GM18508 (cell line): ENCODE measurements around the gene IL31RA.
"Not testable (repeated sequence)": the region's sequence is repeated elsewhere in the genome, so short reads cannot be mapped to it uniquely, and the experiment has no call there.

ENCODE experiments used
- ATAC-seq: cut with Tn5 transposase; IDR thresholded peaks from one replicate; pipeline ENCODE4 v1.9.1; 2021; ENCODE audit warnings: moderate number of reproducible peaks; ENCODE audit not compliant: insufficient read depth, unreplicated experiment

IL31RA gene

GRCh38 chr5:55850839-55851674 lies at the start of gene IL31RA:
IL31RA (plus strand) TSS chr5:55851357; CDS start chr5:55851571, 214 bp downstream.
- no peak for ATAC-seq

DNA sequence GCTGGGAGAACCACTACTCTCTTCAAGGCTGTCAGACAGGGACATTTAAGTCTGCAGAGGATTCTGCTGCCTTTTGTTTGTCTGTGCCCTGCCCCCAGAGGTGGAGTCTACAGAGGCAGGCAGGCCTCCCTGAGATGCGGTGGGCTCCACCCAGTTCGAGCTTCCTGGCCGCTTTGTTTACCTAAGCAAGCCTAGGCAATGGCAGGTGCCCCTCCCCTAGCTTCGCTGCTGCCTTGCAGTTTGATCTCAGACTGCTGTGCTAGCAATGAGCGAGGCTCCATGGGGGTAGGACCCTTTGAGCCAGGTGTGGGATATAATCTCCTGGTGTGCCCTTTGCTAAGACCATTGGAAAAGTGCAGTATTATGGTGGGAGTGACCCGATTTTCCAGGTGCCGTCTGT lies 42.3 kb upstream of the IL31RA start:
- ATAC-seq, result not testable (repeated sequence)

DNA sequence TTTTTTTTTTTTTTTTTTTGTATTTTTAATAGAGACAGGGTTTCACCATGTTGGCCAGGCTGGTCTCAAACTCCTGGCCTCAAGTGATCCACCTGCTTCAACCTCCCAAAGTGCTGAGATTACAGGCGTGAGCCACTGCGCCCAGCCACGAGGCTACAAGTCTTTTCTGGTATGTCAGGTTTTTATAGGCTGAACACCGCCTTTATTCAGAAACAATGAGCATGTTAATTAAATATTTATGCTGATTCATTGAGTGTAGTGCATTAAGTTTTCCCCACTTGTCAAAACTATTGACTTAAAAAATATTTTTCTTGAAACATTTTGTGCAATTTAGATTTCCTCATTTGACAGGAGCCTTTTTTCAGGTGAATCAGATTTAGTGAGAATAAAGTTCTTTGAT lies 35.2 kb upstream of the IL31RA start:
- ATAC-seq, result not testable (repeated sequence)

DNA sequence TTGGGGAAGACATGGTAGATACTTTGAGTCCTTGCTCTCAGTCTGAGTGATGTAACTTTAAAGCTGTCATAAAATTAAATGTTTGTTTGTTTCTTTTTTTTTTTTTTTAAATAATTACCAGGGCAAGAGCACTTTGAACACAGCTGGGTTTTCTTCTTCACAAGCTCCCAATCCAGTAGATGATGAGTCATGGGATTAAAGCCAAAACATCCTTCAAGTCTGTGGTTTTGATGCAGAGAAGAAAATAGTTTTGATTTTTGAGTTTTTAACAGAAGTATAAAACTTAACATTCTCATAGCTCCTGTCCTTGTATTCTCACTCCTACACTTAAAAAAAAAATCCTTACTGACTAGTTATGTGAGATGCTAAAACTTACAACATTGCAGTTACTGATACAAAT lies 34.8 kb upstream of the IL31RA start:
- ATAC-seq, result no peak

DNA sequence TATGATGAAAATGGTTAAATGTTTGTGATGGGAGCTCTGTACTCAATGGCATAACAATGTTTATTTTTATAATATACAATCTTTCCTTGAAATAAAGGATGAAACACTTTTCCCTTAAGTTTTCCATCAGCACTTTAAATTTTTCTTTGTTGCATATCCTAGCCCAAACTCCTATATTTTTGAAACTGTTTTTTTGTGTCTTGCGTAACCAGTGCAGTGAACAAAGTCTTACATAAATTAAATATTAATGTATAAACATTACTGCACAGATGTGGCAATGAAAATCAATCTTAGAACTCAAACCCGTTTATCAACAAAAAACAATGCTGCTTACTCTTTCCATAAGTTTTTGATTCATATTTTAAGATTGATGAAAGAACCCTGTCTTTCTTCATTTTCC lies 34.1 kb upstream of the IL31RA start:
- ATAC-seq, result no peak

GRCh38 chr5:55820488-55820887 lies 30.7 kb upstream of the IL31RA start:
- no peak for ATAC-seq

GRCh38 chr5:55821731-55822512 lies 29.2 kb upstream of the IL31RA start:
- ATAC-seq, result no peak

DNA sequence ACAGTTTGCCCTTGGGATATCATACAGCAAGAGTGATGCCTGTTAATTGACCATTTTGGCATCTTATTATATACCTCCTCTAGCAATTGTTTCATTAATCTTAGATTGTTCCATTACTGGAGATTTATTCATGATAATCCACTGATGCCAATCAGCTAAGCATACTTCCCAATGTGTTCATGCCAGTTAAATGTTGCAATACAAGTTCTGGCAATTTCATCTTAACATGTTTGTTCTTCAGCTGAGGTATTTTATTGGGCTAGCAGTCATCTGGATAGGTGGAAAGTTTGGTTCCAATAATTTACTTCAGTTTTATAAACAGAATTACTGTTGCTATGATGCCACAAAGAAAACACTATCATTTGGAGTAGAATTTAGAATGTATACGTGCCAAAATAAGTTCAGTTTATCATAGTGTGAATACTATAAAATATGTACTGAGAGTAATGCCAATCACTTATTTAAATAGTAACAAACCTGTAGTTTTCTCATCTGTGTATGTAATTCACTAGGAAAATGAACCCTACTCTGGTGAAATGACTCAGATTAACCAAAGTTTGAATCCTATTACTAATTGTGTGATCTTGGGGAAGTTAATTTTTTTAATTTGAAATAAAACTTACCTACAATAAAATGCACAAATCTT lies 27.9 kb upstream of the IL31RA start:
- no peak for ATAC-seq

DNA sequence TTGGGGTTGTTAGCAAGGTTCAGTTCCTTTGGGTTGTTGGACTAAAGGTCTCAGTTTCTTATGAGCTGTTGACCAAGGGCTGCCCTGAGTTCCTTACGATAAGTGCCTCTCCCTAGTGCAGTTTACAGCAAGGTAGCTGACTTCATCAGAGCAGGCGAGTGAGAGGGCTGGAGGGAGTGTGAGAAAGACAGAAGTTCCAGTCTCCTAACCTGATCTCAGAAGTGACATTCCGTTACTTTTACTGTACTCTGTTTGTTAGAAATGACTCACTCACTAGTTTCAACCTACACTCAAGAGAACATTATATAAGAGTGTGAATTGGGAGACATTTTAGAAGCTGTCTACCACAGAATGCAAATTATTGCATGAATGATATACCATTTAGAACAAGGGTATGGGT lies 21.2 kb upstream of the IL31RA start:
- no peak for ATAC-seq

DNA sequence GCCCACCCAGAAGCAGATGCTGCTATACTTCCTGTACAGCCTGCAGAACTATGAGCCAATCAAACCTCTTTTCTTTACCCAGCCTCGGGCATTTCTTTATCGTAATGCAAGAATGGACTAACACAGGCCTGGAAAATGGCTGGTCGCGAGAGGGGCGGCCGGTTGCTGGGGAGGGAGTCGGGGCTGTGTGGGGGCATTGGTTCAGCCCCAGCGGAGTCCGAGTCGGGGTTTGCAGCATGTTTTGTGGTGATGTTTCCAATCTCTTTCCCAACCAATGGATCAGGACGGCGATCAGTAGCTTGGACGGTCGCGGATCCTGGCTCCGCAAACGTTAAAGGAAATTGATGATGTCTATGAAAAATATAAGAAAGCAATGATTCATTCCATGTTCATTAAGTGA lies 18.7 kb upstream of the IL31RA start:
- no peak for ATAC-seq

GRCh38 chr5:55836191-55836590 lies 15.0 kb upstream of the IL31RA start:
- ATAC-seq, result no peak

DNA sequence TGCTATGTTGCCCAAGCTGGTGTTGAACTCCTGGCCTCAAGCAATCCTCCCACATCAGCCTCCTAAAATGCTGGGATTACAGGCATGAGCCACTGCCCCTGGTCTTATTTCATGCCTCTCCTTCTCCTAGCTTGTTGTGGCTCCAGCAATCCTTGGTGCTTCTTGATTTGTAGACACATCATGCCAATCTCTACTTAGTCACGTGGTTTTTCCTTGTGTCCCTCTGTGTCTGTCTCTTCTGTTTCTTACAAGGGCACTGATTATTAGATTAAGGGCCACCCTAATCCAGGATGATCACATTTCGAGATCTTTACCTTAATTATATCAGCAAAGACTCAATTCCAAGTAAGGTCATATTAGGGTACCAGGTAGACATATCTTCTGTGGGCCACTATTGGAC lies 9.2 kb upstream of the IL31RA start:
- ATAC-seq, result no peak

- no peak for ATAC-seq
These were observed 3.3 kb upstream of the IL31RA start for GRCh38 chr5:55847837-55848236.

- ATAC-seq, result no peak
These were observed 2.4 kb upstream of the IL31RA start for GRCh38 chr5:55848783-55849182.

DNA sequence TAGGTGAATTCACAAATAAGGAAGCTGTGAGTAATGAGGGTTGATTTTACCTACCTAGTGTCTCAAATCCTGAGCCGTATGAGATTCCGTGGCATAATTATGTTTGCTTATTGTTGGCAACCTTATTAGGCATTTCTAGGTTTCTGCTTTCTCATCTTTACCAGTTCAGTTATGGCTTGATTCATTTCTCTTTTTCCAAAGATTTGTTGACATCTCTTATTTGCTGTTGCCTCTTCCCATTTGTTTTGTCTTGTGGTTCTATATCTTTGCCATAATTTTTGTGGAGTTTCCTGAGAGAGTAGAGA lies 470 bp downstream of the IL31RA start:
- no peak for ATAC-seq

DNA sequence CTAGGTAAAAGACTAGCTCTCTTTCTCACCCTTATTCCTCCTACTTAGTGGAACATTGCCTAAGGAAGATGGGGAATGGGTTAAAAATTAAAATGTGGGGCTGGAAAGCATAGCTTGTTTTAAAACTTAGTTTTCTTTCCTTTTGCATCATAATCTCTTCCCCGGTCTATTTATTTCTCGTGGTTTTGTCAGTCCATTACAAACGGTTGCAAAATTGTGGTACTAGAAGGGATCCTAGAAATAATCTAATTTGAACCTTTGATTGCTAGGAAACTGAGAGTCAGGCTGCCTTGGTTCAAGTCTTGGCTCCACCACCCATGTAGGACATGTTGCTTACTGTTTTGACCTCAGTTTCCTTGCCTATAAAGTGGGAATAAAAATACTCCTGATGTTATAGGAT lies 1.3 kb downstream of the IL31RA start:
- no peak for ATAC-seq

DNA sequence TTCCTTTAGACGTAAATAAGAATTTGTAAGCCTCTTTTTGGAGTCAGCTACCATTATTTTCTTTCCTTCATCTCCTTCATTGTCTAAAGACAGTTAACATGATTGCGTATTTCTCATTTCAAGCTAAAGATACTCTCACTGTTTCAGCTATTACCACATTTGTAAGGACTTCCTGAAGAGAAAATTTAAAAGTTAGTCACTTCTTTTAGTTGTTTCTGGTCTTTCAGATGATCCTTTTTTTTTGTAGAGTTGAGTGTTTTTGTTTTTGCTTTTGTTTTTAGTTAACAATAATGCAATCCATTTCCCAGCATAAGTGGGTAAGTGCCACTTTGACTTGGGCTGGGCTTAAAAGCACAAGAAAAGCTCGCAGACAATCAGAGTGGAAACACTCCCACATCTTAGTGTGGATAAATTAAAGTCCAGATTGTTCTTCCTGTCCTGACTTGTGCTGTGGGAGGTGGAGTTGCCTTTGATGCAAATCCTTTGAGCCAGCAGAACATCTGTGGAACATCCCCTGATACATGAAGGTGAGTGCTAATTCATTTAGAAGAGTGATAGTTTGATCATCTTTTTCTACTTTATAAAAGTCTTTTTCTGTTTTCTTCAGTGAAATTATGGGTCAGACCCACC lies 2.0 kb downstream of the IL31RA start:
- no peak for ATAC-seq

- ATAC-seq, result no peak
These were observed 2.7 kb downstream of the IL31RA start for GRCh38 chr5:55853818-55854217.

DNA sequence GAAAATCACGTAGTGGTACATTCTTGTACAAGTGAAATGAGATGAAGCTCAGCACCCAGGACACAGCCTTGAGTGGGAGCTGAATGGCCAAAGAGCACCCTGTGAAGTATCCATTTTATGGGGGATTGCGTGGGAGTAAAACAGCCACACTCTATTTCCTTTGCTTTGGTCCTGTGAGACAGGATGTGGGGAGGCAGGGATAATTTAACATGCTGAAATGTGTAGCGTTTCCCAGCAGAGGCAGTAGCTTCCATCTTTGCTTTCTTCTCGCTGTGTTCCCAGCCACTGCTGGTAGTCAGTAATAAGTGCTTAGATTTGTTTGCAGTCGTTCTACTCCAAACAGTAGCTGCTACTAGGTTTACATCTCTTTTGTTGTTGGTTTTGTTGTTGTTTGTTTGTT lies 4.4 kb downstream of the IL31RA start:
- no peak for ATAC-seq

DNA sequence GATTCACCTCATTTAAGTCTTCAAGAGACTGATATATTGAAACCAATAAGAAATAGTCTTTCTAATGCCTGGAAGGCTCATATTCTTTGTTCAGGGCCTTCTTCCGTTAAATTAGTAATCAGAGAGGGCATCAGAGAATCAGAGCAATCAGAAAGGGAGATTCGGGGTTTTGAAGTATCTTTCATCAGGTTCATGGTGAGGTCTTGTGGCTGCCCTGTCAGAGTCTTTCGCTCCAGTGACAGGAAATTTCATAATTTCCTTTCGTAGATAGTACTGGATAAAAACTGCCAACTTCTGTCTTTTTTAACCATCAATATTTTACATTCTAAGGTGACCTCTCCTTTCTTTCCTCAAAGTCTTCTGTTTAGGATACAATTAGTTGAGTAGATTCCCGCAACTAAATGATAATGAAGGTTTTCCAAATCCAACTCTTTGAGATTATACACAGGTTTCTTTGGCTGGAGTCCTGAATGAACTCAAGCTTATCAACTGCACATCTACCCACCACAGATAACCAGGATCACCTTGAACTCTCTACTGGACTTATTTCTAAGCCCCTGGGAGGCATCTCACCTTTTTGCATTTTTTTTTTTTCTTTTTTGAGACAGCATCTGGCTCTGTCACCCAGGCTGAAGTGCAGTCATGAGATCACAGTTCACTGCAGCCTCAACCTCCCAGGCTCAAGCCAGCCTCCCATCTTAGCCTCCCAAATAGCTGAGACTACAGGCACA lies 5.5 kb downstream of the IL31RA start:
- no peak for ATAC-seq
